Measurements from ENCODE around the gene GOT1.

DNA sequence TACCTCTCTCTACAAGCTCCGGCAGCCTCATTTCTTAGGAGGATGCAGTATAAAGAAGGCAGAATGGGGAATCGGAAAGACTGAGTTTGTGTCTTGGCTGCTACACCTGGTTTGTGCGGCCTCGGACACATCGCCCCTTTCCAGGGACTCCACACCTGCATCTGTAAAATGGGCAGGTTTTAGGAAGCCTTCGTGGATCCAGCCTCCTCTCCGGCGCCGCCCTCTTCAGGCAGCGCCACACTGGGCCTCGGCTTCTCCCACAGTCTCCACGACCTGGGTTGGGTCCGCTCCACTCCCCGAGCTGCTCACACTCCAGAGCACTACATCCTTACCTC, 341 bp downstream of the GOT1 start:
- TF ChIP-seq, protein P1, sequence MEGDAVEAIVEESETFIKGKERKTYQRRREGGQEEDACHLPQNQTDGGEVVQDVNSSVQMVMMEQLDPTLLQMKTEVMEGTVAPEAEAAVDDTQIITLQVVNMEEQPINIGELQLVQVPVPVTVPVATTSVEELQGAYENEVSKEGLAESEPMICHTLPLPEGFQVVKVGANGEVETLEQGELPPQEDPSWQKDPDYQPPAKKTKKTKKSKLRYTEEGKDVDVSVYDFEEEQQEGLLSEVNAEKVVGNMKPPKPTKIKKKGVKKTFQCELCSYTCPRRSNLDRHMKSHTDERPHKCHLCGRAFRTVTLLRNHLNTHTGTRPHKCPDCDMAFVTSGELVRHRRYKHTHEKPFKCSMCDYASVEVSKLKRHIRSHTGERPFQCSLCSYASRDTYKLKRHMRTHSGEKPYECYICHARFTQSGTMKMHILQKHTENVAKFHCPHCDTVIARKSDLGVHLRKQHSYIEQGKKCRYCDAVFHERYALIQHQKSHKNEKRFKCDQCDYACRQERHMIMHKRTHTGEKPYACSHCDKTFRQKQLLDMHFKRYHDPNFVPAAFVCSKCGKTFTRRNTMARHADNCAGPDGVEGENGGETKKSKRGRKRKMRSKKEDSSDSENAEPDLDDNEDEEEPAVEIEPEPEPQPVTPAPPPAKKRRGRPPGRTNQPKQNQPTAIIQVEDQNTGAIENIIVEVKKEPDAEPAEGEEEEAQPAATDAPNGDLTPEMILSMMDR (IDR thresholded peaks at IDR 0.05), result no peak
- TF ChIP-seq POLR2A (IDR thresholded peaks at IDR 0.05) (no peak), EP300 (IDR thresholded peaks at IDR 0.05) (no peak)

All from tibial nerve (tissue), 4 donors.